CD4-positive, alpha-beta T cell treated with Interleukin-10 for 1 hour (primary cell): ENCODE data around the gene SYNPO2L.

Experiments used
- DNase-seq: peaks from one replicate; pipeline ENCODE4 v3.0.0-alpha.2; 2020

The SYNPO2L gene

DNA sequence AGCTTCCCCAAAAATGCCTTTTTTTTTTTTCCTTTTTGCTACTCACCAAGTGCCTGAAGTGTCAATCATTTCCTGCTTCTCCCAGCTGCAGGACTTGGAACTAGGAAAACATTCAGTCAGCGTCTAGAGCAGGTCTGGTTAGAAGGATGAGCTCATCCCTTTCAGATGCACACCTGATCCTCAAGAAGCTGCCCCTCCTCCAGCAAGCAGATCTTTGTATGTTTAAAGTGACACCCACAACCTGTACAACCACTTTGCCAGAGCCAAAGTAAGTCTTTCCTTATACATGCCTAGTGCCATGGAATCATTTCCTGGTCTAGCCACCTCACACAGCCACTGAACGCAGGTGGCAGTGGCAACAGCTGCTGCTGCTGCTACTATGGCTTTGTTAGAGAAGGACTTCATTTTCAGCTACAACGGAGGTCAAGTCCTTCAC, 54.3 kb downstream of the SYNPO2L start:
- DNase-seq: no peak

DNA sequence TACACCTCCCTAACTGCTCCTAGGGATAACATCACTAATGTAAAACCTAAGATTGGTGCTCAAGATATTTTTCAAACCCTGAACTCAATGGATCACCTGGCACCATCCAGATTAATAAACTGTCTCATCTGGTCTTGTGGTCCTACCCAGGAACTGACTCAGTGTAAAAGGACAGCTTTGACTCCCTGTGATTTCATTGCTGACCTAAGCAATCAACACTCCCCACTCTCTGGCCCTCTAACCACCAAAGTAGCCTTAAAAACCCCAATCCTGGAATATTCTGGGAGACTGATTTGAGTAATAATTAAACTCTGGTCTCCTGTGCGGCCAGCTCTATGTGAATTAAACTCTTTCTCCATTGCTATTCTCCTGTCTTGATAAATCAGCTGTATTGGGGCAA, 58.5 kb downstream of the SYNPO2L start:
- no peak for DNase-seq
